ENCODE measurements around the gene TRIM43B. TPM values are rescaled to one million over a fixed set of nuclear protein-coding genes. Genes with fewer than 3 reads are reported as not detected.

The TRIM43B gene
- total RNA-seq, 1 experiment from 2014 or later, result not detected

DNA sequence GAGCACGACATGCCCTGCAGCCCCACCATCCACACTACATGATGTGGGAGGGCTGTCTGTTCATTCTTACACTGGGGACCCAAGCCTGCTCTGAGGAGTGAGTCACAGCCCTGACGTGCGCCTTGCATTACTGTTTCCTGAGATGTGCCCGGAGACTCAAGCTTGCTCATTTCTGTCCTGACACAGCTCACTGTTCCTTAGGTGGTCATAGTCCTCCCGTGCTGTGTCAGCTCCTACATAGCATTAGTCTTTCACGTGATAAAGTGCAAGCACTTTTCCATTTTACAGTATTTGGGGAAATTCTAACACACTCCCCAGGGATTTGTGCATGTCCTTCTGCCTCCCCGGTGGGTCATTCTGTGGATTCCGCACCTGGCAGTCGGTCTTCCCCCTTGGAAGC, 46.2 kb upstream of the TRIM43B start:
- H3K27ac ChIP-seq (ENCODE audit: low read depth, low read length), result no peak overlapping the region
- no peaks in the 10 kb centered on the region for H3K9me3 ChIP-seq (ENCODE audit: control insufficient read depth in 1 of 2, insufficient read depth in 1 of 2, low read depth in 1 of 2, low read length in 2 of 2)
- H3K9ac ChIP-seq (ENCODE audit: low read length), result no peak overlapping the region
- H2AFZ ChIP-seq (ENCODE audit: low read depth, low read length, poor library complexity, severe bottlenecking), result no peak overlapping the region
- TF ChIP-seq, protein P1, sequence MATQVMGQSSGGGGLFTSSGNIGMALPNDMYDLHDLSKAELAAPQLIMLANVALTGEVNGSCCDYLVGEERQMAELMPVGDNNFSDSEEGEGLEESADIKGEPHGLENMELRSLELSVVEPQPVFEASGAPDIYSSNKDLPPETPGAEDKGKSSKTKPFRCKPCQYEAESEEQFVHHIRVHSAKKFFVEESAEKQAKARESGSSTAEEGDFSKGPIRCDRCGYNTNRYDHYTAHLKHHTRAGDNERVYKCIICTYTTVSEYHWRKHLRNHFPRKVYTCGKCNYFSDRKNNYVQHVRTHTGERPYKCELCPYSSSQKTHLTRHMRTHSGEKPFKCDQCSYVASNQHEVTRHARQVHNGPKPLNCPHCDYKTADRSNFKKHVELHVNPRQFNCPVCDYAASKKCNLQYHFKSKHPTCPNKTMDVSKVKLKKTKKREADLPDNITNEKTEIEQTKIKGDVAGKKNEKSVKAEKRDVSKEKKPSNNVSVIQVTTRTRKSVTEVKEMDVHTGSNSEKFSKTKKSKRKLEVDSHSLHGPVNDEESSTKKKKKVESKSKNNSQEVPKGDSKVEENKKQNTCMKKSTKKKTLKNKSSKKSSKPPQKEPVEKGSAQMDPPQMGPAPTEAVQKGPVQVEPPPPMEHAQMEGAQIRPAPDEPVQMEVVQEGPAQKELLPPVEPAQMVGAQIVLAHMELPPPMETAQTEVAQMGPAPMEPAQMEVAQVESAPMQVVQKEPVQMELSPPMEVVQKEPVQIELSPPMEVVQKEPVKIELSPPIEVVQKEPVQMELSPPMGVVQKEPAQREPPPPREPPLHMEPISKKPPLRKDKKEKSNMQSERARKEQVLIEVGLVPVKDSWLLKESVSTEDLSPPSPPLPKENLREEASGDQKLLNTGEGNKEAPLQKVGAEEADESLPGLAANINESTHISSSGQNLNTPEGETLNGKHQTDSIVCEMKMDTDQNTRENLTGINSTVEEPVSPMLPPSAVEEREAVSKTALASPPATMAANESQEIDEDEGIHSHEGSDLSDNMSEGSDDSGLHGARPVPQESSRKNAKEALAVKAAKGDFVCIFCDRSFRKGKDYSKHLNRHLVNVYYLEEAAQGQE (IDR thresholded peaks at IDR 0.05; ENCODE audit: low read depth), result no peak
- no peak for TF ChIP-seq EZH2phosphoT487 (IDR thresholded peaks at IDR 0.05; ENCODE audit: borderline replicate concordance)
- H3K9me2 ChIP-seq (ENCODE audit: insufficient read depth), result no peaks in the 10 kb centered on the region; the same call in 1 of the 2 replicates
- CTCF ChIA-PET, result no interaction called here
- H3K4me1 ChIP-seq (ENCODE audit: control insufficient read depth in 1 of 2, insufficient read depth in 2 of 2, low read length in 2 of 2), result peaks cover 0 to 10% of the 10 kb centered on the region in 2 experiments; a peak in 2 of 4 replicates
- POLR2A ChIA-PET, result no interaction called here
- ATAC-seq, result no peak
- intact Hi-C loops (cut with micrococcal nuclease), result no loop called here
- H3K79me2 ChIP-seq (ENCODE audit: insufficient read depth, low read length), result peaks cover 25% of the 10 kb centered on the region
- no TSS peak for BruUV-seq (replicated peaks)
- DNase-seq (ENCODE audit: low read depth, low spot score), result no peak
- 0 out of 4 replicates have a peak, but pooled peaks cover 0 to 2% of the 10 kb centered on the region in 2 experiments for H3K36me3 ChIP-seq (ENCODE audit: control insufficient read depth in 1 of 2, insufficient read depth in 2 of 2, low read length in 2 of 2)
- no peak overlapping the region for H3K4me3 ChIP-seq (replicated peaks in 1 of 2; ENCODE audit: low read depth in 1 of 2, low read length in 2 of 2)
- no peak overlapping the region for H3K4me2 ChIP-seq (ENCODE audit: low read length)
- H3K27me3 ChIP-seq (ENCODE audit: insufficient read depth, low read length), result no peaks in the 10 kb centered on the region
- H4K20me1 ChIP-seq (ENCODE audit: insufficient read depth), result no peaks in the 10 kb centered on the region
- RAD21 ChIA-PET (ENCODE audit: low non-redundant PET in 1 of 2, low total read pairs in 2 of 2, uncharacterized antibody in 2 of 2, unreplicated experiment in 2 of 2), result no interaction called here

All from HCT116 (cell line).